Endothelial cell of umbilical vein (primary cell): ENCODE results near the gene DLL1. TPM values are rescaled to one million over a fixed set of nuclear protein-coding genes. Genes with fewer than 3 reads are reported as not detected.

Experiments used
- BruUV-seq: library from RNA; stranded (reverse); fragments of 400-500 nt; replicated peaks from 2 replicates; lab custom pipeline; 2021; lab: Mats Ljungman, UMichigan
- CTCF ChIA-PET: fragments of 300-600, 350-600 bp; sonication (Branson Sonifier 250); formaldehyde crosslinking; loops from one replicate; lab custom pipeline; 2021; ENCODE audit warnings: antibody characterized with exemption, inconsistent platforms; lab: Charles Lee
- POLR2A ChIA-PET: fragments of 300-600, 350-600 bp; sonication (Branson Sonifier 250); formaldehyde crosslinking; loops from one replicate; lab custom pipeline; 2021; ENCODE audit warnings: antibody characterized with exemption, inconsistent platforms; lab: Charles Lee
- DNase-seq: peaks from one replicate; pipeline ENCODE4 v3.0.0-alpha.2; 2011; ENCODE audit warnings: low read depth, low spot score
- FAIRE-seq: peaks from 2 replicates; lab custom pipeline; 2011; peaks lifted over from hg19 to GRCh38; lab: Jason Lieb, UNC
- H2AFZ ChIP-seq: 2 replicates; pipeline ENCODE4 v1.6.0; 2012; ENCODE audit warnings: low read depth, low read length, control low read depth, inconsistent platforms
- H3K27ac ChIP-seq: 2 replicates; pipeline ENCODE4 v1.5.1; 2011; ENCODE audit warnings: low read depth, mild to moderate bottlenecking, control low read depth, low read length, moderate library complexity; ENCODE audit not compliant: insufficient read depth
- H3K27me3 ChIP-seq, 2 experiments: 2 replicates each; pipeline versions ENCODE4 v1.6.0 to v1.6.1; 2011; ENCODE audit warnings: low read length in 2 of 2, mixed read lengths in 1 of 2; ENCODE audit not compliant: control insufficient read depth in 2 of 2, insufficient read depth in 2 of 2
- H3K36me3 ChIP-seq, 2 experiments: 2 replicates in 1 of 2; 3 replicates in 1 of 2; pipeline ENCODE4 v1.5.1; 2011; ENCODE audit warnings: low read length in 2 of 2, mild to moderate bottlenecking in 1 of 2, moderate library complexity in 1 of 2; ENCODE audit not compliant: control insufficient read depth in 2 of 2, insufficient read depth in 2 of 2; ENCODE audit errors: extremely low read depth in 1 of 2
- H3K4me1 ChIP-seq: 3 replicates; pipeline ENCODE4 v1.5.1; 2011; ENCODE audit warnings: mild to moderate bottlenecking, low read length; ENCODE audit not compliant: control insufficient read depth, insufficient read depth; ENCODE audit errors: extremely low read depth
- H3K4me2 ChIP-seq: 2 replicates; pipeline ENCODE4 v1.6.1; 2011; ENCODE audit warnings: low read length, control low read depth, mixed read lengths; ENCODE audit not compliant: insufficient read depth
- H3K4me3 ChIP-seq, 3 experiments: fragments of 200-600 bp in 1 of 3; sonication (generic), shearing (Covaris generic) in 1 of 3; replicated peaks in 1 of 3; 2 replicates each; pipeline ENCODE4 v1.5.1; 2011 to 2016; ENCODE audit warnings: control low read depth in 3 of 3, low read length in 3 of 3, mild to moderate bottlenecking in 2 of 3, inconsistent platforms in 1 of 3, low read depth in 1 of 3, moderate library complexity in 1 of 3; ENCODE audit not compliant: insufficient read depth in 1 of 3
- H3K79me2 ChIP-seq: 2 replicates; pipeline ENCODE4 v1.6.0; 2012; ENCODE audit warnings: low read length, inconsistent platforms; ENCODE audit not compliant: control insufficient read depth, insufficient read depth
- H3K9ac ChIP-seq: replicated peaks from 2 replicates; pipeline ENCODE3; 2011; ENCODE audit warnings: low read length, control low read depth; ENCODE audit not compliant: insufficient read depth; ENCODE audit errors: extremely low read depth
- H3K9me1 ChIP-seq: replicated peaks from 3 replicates; pipeline ENCODE4 v1.6.0; 2011; ENCODE audit warnings: mild to moderate bottlenecking, low read length; ENCODE audit not compliant: control insufficient read depth, insufficient read depth; ENCODE audit errors: extremely low read depth
- H3K9me3 ChIP-seq: replicated peaks from 2 replicates; pipeline ENCODE4 v1.5.1; 2012; ENCODE audit warnings: low read length, inconsistent platforms; ENCODE audit not compliant: control insufficient read depth, insufficient read depth
- H4K20me1 ChIP-seq: replicated peaks from 2 replicates; pipeline ENCODE3; 2011; ENCODE audit warnings: mild to moderate bottlenecking, low read length; ENCODE audit not compliant: control insufficient read depth, insufficient read depth; ENCODE audit errors: extremely low read depth
- EZH2 ChIP-seq: IDR thresholded peaks from 2 replicates; pipeline ENCODE4 v1.6.1; 2012; ENCODE audit warnings: borderline replicate concordance, low read depth, mild to moderate bottlenecking, moderate library complexity, low read length, inconsistent platforms; ENCODE audit not compliant: severe bottlenecking
- FOS ChIP-seq: IDR thresholded peaks from 2 replicates; pipeline ENCODE4 v1.6.1; 2011; ENCODE audit warnings: mild to moderate bottlenecking, low read length, moderate library complexity, borderline replicate concordance; ENCODE audit not compliant: insufficient read depth
- GATA2 ChIP-seq: IDR thresholded peaks from 2 replicates; pipeline ENCODE4 v1.7.0; 2011; ENCODE audit warnings: low read depth, mild to moderate bottlenecking, moderate library complexity, mixed read lengths, low read length; ENCODE audit not compliant: insufficient read length, insufficient read depth
- JUN ChIP-seq: IDR thresholded peaks from 2 replicates; pipeline ENCODE4 v1.6.1; 2011; ENCODE audit warnings: borderline replicate concordance, low read depth; ENCODE audit not compliant: insufficient read length, insufficient read depth
- MAX ChIP-seq: IDR thresholded peaks from 2 replicates; pipeline ENCODE4 v1.6.1; 2011; ENCODE audit not compliant: insufficient read depth, insufficient read length
- MYC ChIP-seq: IDR thresholded peaks from one replicate; pipeline ENCODE4 v1.6.1; 2011; ENCODE audit warnings: mild to moderate bottlenecking, low read depth, low read length
- POLR2A ChIP-seq: IDR thresholded peaks from 2 replicates; pipeline ENCODE4 v1.6.1; 2012; ENCODE audit warnings: low read depth, mild to moderate bottlenecking, control low read depth, low read length
- POLR2AphosphoS5 ChIP-seq: IDR thresholded peaks from 2 replicates; pipeline ENCODE4 v1.6.1; 2012; ENCODE audit warnings: low read depth, mild to moderate bottlenecking, control low read depth, low read length, moderate library complexity; ENCODE audit not compliant: insufficient read depth
- dilution Hi-C: fragments of 300-500 bp; cut with MboI; formaldehyde crosslinking; loops from one replicate; pipeline ENCODE4 v1.15.0; 2019; ENCODE audit warnings: low sequenced_read_pairs; ENCODE audit not compliant: extremely low pct_ligation_motif_present
- intact Hi-C: fragments of 100-400 bp; cut with micrococcal nuclease; formaldehyde crosslinking; loops from one replicate; pipeline ENCODE4 v1.10.0; 2022
- polyA plus RNA-seq, 4 experiments: library from polyadenylated mRNA; depleted of rRNA in 3 of 4; stranded (reverse) in 3 of 4; unstranded in 1 of 4; fragments of >200 nt; gene quantifications; 2 replicates each; pipeline versions ENCODE4 v1.2.1 to v1.2.3, GENCODE V29; 2011 to 2012; ENCODE audit warnings: missing spikeins in 1 of 4
- total RNA-seq: library from RNA; stranded (reverse); gene quantifications from 2 replicates; pipeline ENCODE4 v1.2.3, GENCODE V29; 2021

DLL1 gene
- total and polyA plus RNA-seq, 2 donors (not counting 3 experiments of a cell fraction or from before 2014, with no cell fraction given), result 1.4 to 2.3 TPM

GRCh38 chr6:170287371-170287876, 3.5 kb downstream of the DLL1 start:
- FAIRE-seq, result no peak

GRCh38 chr6:170286934-170287265, 4.0 kb downstream of the DLL1 start:
- peaks cover 19% of the 10 kb centered on the region for H3K4me1 ChIP-seq
- no peaks in the 10 kb centered on the region for H3K9me1 ChIP-seq
- TF ChIP-seq EZH2 (no peak), FOS (no peak), GATA2 (no peak), POLR2AphosphoS5 (no peak)
- no peak overlapping the region for H3K27ac ChIP-seq
- ChIA-PET POLR2A (interaction anchor here (0.6 kb wide), 1 partner anchor 76 kb away, joined by 3 read pairs; no protein-coding TSS in a partner anchor), CTCF (interaction anchor here (1.9 to 2.3 kb wide), 2 partner anchors 230 to 455 kb away, joined by 6 to 13 read pairs; no protein-coding TSS in a partner anchor)
- FAIRE-seq, result no peak
- H3K9ac ChIP-seq, result no peak overlapping the region
- H2AFZ ChIP-seq, result no peak overlapping the region
- DNase-seq, result no peak
- no peaks in the 10 kb centered on the region for H3K79me2 ChIP-seq
- no TSS peak for BruUV-seq
- dilution Hi-C loops (no loop called here), intact Hi-C loops (loop anchor here (10.0 kb wide), 1 partner anchor 132 kb away; no protein-coding TSS in a partner anchor)
- H3K27me3 ChIP-seq, result peaks cover 6 to 30% of the 10 kb centered on the region in 2 experiments
- no peak overlapping the region for H3K4me2 ChIP-seq
- H3K4me3 ChIP-seq, result no peak overlapping the region
- H3K9me3 ChIP-seq, result no peaks in the 10 kb centered on the region
- H4K20me1 ChIP-seq, result no peaks in the 10 kb centered on the region
- peaks cover 0 to 14% of the 10 kb centered on the region in 2 experiments for H3K36me3 ChIP-seq

More at GRCh38 chr6:170287371-170287876, 3.5 kb downstream of the DLL1 start:
- H4K20me1 ChIP-seq, result no peaks in the 10 kb centered on the region
- no peak overlapping the region for H2AFZ ChIP-seq
- ChIA-PET CTCF (interaction anchor here (1.1 to 2.3 kb wide), 3 partner anchors 230 to 456 kb away, joined by 3 to 13 read pairs (median 6); no protein-coding TSS in a partner anchor), POLR2A (interaction anchor here (0.6 kb wide), 1 partner anchor 75 kb away, joined by 3 read pairs; no protein-coding TSS in a partner anchor)
- no peaks in the 10 kb centered on the region for H3K9me1 ChIP-seq
- dilution Hi-C loops (no loop called here), intact Hi-C loops (loop anchor here (10.0 kb wide), 1 partner anchor 133 kb away; no protein-coding TSS in a partner anchor)
- H3K79me2 ChIP-seq, result no peaks in the 10 kb centered on the region
- H3K36me3 ChIP-seq, result peaks cover 0 to 14% of the 10 kb centered on the region in 2 experiments
- no peaks in the 10 kb centered on the region for H3K9me3 ChIP-seq
- H3K9ac ChIP-seq, result no peak overlapping the region
- peaks cover 8 to 35% of the 10 kb centered on the region in 2 experiments for H3K27me3 ChIP-seq
- H3K4me1 ChIP-seq, result peaks cover 21% of the 10 kb centered on the region
- no peak overlapping the region for H3K4me3 ChIP-seq
- TF ChIP-seq MAX (no peak), POLR2AphosphoS5 (no peak), MYC (no peak), POLR2A (no peak), EZH2 (no peak), FOS (no peak), GATA2 (no peak), JUN (no peak)
- no peak overlapping the region for H3K27ac ChIP-seq
- no TSS peak for BruUV-seq
- no peak overlapping the region for H3K4me2 ChIP-seq
- DNase-seq, result no peak
